ENCODE results near the gene COL9A1. TPM values are rescaled to one million over a fixed set of nuclear protein-coding genes. Genes with fewer than 3 reads are reported as not detected.

COL9A1 gene
- total and polyA plus RNA-seq, 2 of the 8 experiments (the other 6 are each of a cell fraction or from before 2014, with no cell fraction given), result 7.9 to 18.1 TPM

GRCh38 chr6:70168681-70169377, 134.1 kb downstream of the COL9A1 start:
- no peak overlapping the region for H2BK120ac ChIP-seq (replicated peaks; ENCODE audit: low read depth, low read length)
- H3K56ac ChIP-seq (replicated peaks; ENCODE audit: insufficient read length, low read depth, low read length), result no peak overlapping the region
- no peak overlapping the region for H3K4me2 ChIP-seq (ENCODE audit: insufficient read depth in 1 of 2, low read depth in 2 of 2, low read length in 2 of 2)
- no peak overlapping the region for H4K5ac ChIP-seq (ENCODE audit: insufficient read length, low read depth, low read length)
- H3K79me2 ChIP-seq (ENCODE audit: control insufficient read depth in 1 of 2, insufficient read depth in 2 of 2, low read length in 2 of 2), result no peaks in the 10 kb centered on the region
- H2BK20ac ChIP-seq (ENCODE audit: low read length), result no peak overlapping the region
- H3K4me1 ChIP-seq (replicated peaks in 1 of 4; ENCODE audit: control insufficient read depth in 3 of 4, insufficient read depth in 4 of 4, low read length in 3 of 4), result no peaks in the 10 kb centered on the region
- H3K4ac ChIP-seq (replicated peaks; ENCODE audit: insufficient read length, low read depth, low read length), result no peak overlapping the region
- H3K23me2 ChIP-seq (ENCODE audit: low read depth, low read length), result peaks cover 2% of the 10 kb centered on the region; the same call in 1 of the 2 replicates
- no peaks in the 10 kb centered on the region for H3K79me1 ChIP-seq (ENCODE audit: low read depth, low read length)
- DNase-seq (ENCODE audit: low read depth in 1 of 2, low spot score in 2 of 2), result no peak
- no peak overlapping the region for H2BK15ac ChIP-seq (ENCODE audit: low read length)
- H2BK12ac ChIP-seq (ENCODE audit: low read depth, low read length), result no peak overlapping the region
- H3K36me3 ChIP-seq (ENCODE audit: control insufficient read depth in 2 of 4, insufficient read depth in 4 of 4, low read length in 3 of 4), result no peaks in the 10 kb centered on the region
- POLR2A ChIA-PET (ENCODE audit: partially characterized antibody), result no interaction called here
- H2BK5ac ChIP-seq (ENCODE audit: low read depth, low read length), result no peak overlapping the region
- H3K27ac ChIP-seq (ENCODE audit: low read depth, low read length), result no peak overlapping the region
- no peak overlapping the region for H3K14ac ChIP-seq (ENCODE audit: insufficient read length)
- H4K20me1 ChIP-seq (replicated peaks in 1 of 2; ENCODE audit: control insufficient read depth in 1 of 2, insufficient read depth in 2 of 2, low read length in 2 of 2), result peaks cover 0 to 1% of the 10 kb centered on the region in 2 experiments
- H2AK5ac ChIP-seq (ENCODE audit: low read depth, low read length), result no peak overlapping the region
- H2AFZ ChIP-seq (ENCODE audit: low read length), result no peak overlapping the region
- no peak overlapping the region for H4K8ac ChIP-seq (ENCODE audit: extremely low read depth, insufficient read depth, low read length)
- FAIRE-seq, result no peak
- no peaks in the 10 kb centered on the region for H3K27me3 ChIP-seq (replicated peaks in 1 of 4; ENCODE audit: control insufficient read depth in 3 of 4, extremely low read depth in 1 of 4, insufficient read depth in 3 of 4, low read length in 3 of 4)
- CTCF ChIA-PET (ENCODE audit: partially characterized antibody), result no interaction called here
- H4K91ac ChIP-seq (replicated peaks; ENCODE audit: insufficient read length, low read length), result no peak overlapping the region
- H3K9me3 ChIP-seq (ENCODE audit: insufficient read depth in 2 of 2, low read depth in 1 of 2, low read length in 1 of 2), result no peaks in the 10 kb centered on the region
- 96% methylated on average over 5 of the region's 5 CpGs; no CpG with 5 or more reads in 1 of the 2 experiments for WGBS, 2 experiments (ENCODE audit: extremely low coverage in 1 of 2, insufficient coverage in 1 of 2, insufficient read length in 1 of 2, insufficient replicate concordance in 2 of 2, low coverage in 1 of 2, low lambda C conversion rate in 2 of 2, missing lambda C conversion rate in 1 of 2)
- no peak overlapping the region for H3K9ac ChIP-seq (replicated peaks in 1 of 4; ENCODE audit: extremely low read depth in 1 of 4, low read depth in 3 of 4, low read length in 3 of 4)
- no peak overlapping the region for H3K4me3 ChIP-seq (ENCODE audit: extremely low read depth in 1 of 4, insufficient read depth in 2 of 4, low read depth in 3 of 4, low read length in 4 of 4)
- no peak overlapping the region for H3K23ac ChIP-seq (ENCODE audit: insufficient read length)
- H3K18ac ChIP-seq (ENCODE audit: extremely low read depth, low read length), result no peak overlapping the region
- no peak for TF ChIP-seq SRF (IDR thresholded peaks at IDR 0.05; ENCODE audit: low read depth, low read length)
- TF ChIP-seq SP4 (IDR thresholded peaks at IDR 0.05; ENCODE audit: low read length), result no peak
- TF ChIP-seq SIRT6 (IDR thresholded peaks at IDR 0.05; ENCODE audit: low read length), result no peak
- TF ChIP-seq TAF1 (IDR thresholded peaks at IDR 0.05; ENCODE audit: low read depth, low read length), result no peak
- no peak for TF ChIP-seq RNF2 (IDR thresholded peaks at IDR 0.05; ENCODE audit: borderline replicate concordance, low read depth, low read length, missing control alignments, poor library complexity, severe bottlenecking)
- TF ChIP-seq CEBPB (IDR thresholded peaks at IDR 0.05; ENCODE audit: low read depth, low read length), result no peak
- TF ChIP-seq CHD1 (IDR thresholded peaks at IDR 0.05; ENCODE audit: low read depth, low read length), result no peak
- TF ChIP-seq TEAD4 (IDR thresholded peaks at IDR 0.05; ENCODE audit: low read depth, low read length), result no peak
- no peak for TF ChIP-seq HDAC6 (IDR thresholded peaks at IDR 0.05; ENCODE audit: low read depth, low read length)
- no peak for TF ChIP-seq GTF2F1 (IDR thresholded peaks at IDR 0.05; ENCODE audit: borderline replicate concordance, low read depth, low read length)
- TF ChIP-seq TAF7 (optimal IDR thresholded peaks at IDR 0.05; ENCODE audit: borderline replicate concordance, low read depth, low read length), result no peak
- no peak for TF ChIP-seq KDM4A (IDR thresholded peaks at IDR 0.05; ENCODE audit: low read depth, low read length, severe bottlenecking)
- TF ChIP-seq HDAC2 (IDR thresholded peaks at IDR 0.05; ENCODE audit: borderline replicate concordance in 1 of 2, low read depth in 2 of 2, low read length in 2 of 2), result no peak
- no peak for TF ChIP-seq EZH2 (IDR thresholded peaks at IDR 0.05; ENCODE audit: low read depth, low read length, severe bottlenecking)
